HG03521 (cell line): ENCODE measurements around the gene RAD51B.
"Not testable (repeated sequence)": the region's sequence is repeated elsewhere in the genome, so short reads cannot be mapped to it uniquely, and the experiment has no call there.

Experiments used
- ATAC-seq: cut with Tn5 transposase; IDR thresholded peaks from one replicate; pipeline ENCODE4 v1.9.1; 2021; ENCODE audit warnings: mild to moderate bottlenecking, moderate library complexity; ENCODE audit not compliant: unreplicated experiment

The RAD51B gene

DNA sequence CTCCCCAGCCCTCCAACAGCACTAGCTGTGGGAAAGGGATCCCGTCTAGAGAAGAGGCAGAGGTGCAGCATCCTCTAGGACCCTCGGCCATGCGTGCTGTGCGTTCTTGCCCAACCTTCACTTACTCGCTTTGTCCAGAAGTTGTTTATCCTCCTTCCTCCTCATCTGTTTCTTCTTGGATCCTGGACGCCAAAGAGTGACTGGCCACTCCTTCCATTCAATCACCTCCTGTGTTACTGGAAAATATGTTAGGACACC lies 832.8 kb downstream of the RAD51B start:
- ATAC-seq, result no peak

- ATAC-seq, result no peak
These were observed 833.5 kb downstream of the RAD51B start for GRCh38 chr14:68653108-68653507.

GRCh38 chr14:68653804-68654203 lies 834.2 kb downstream of the RAD51B start:
- no peak for ATAC-seq

GRCh38 chr14:68654471-68654941 lies 834.9 kb downstream of the RAD51B start:
- ATAC-seq, result no peak

- no peak for ATAC-seq
These were observed 835.6 kb downstream of the RAD51B start for GRCh38 chr14:68655021-68655831.

- no peak for ATAC-seq
These were observed 836.3 kb downstream of the RAD51B start for GRCh38 chr14:68655911-68656316.

DNA sequence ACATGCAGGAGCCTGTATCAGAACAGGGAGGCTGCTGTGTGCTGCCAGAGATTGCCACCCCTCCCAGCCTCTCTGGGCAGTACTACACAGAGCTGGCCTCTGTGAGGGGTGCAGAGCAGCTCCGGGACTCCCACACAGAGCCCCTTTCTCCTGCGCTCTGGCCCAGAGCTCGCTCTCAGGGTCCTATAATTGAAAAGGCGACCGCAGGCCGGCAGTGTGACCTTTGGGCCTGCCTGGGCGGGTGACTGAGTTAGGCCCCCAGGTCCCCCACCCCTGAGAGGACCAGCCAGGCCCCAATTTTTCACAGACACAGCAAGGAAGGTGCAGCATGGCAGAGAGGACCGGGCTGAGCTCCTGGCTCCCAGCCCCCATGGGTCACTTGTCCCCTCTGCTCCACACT lies 836.9 kb downstream of the RAD51B start:
- no peak for ATAC-seq

GRCh38 chr14:68657300-68658028 lies 837.9 kb downstream of the RAD51B start:
- no peak for ATAC-seq

- no peak for ATAC-seq
These were observed 838.5 kb downstream of the RAD51B start for GRCh38 chr14:68658029-68658509.

- no peak for ATAC-seq
These were observed 839.7 kb downstream of the RAD51B start for GRCh38 chr14:68658943-68659931.

- ATAC-seq, result no peak
These were observed 840.9 kb downstream of the RAD51B start for GRCh38 chr14:68660495-68660894.

GRCh38 chr14:68661226-68662225 lies 841.9 kb downstream of the RAD51B start:
- ATAC-seq, result no peak

DNA sequence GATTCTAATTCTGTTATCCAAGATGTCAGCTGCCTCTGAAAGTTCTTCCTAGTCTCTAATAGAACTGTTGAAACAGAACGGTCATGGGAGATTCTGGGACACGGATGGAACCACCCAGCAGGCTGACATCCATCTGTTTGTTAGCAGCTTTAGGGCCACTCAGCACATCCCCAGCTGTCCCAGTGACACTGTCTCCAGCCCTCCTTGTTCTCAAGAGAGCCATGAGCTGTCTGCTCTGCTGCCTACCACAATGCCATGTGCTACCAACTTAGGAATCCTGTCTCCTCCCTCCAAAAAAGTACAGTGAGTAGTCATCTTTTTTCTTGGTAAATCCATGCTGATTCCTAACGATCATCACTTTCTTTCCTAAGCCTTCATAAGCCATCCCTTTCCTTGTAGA lies 842.8 kb downstream of the RAD51B start:
- no peak for ATAC-seq

GRCh38 chr14:68662826-68663225 lies 843.2 kb downstream of the RAD51B start:
- not testable (repeated sequence) for ATAC-seq

GRCh38 chr14:68663385-68664076 lies 844.0 kb downstream of the RAD51B start:
- peak; percentile 61 for ATAC-seq

DNA sequence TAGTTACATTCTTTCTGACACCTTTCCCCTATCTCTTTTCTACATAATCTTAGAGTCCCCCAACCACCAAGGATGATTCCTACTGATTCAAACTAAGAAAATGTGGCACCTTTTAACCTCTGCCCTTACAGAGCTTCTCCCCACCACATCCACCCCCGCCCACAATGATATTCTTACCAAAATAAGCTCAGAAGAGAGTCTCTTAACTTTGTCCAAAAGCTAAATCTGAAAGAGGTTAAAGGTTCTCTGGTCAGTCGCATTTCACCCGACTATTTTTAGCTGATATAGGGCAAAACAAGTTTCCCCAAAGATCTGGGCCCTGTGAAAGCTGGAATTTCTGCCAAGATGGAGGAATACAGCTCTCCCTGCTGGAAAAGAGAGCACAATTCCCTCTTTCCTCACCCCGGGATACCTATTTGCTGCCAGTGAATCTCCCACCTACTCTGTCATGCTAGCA lies 844.7 kb downstream of the RAD51B start:
- no peak for ATAC-seq

DNA sequence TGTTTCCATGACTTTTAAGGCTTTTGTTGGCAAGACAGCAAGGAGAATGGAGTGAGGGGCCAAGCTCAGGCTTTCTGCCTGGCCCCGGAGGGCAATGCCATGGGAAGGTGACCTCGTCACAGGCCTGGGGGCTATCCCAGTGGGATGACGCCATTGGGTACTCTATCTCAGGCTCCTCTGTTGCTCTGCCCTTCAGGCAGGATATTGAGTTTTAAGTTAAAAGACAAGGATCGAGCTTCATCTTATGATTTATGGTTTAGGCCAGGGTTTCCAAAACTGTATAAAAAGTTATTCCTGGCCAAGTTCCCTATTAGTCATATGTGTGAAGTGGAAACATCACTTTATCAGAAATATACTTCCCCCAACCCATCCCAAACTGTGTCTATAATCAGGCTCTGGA lies 845.6 kb downstream of the RAD51B start:
- ATAC-seq, result no peak

DNA sequence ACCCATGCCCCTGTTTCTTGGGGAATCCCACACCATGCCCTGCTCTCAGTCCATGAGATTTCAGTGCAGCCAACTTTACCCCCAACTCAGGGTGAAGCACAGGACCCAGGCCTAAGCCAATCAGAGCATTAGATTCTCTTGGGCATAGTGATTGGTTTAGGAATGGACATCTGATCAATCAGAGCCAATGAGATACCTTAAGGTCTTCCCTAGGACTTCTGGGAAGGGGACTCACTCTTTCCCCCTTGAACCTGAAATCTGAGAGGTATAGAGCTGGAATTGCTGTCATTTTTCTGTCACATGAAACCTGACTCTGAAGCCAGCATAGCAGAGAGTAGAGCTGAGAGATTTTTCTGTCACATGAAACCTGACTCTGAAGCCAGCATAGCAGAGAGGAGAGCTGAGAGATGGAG lies 846.2 kb downstream of the RAD51B start:
- ATAC-seq, result no peak

DNA sequence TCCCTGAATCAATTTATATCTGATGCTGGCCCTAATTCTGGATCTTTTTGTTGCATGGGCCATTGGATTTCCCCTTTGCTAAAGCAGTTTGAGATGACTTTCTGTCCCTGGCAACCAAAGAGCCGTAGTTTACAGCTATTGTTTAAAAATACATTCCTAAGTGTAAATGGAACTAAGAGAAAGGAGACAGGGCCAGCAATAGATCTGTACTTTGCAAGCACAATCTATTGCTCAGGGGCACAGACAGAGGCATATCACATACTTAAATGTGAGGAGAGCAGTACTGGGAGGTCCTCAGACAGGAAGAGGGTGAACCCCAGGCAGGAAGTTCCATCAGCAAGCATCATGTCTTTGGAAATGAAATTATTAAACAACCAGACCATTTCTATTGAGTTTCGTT lies 846.7 kb downstream of the RAD51B start:
- no peak for ATAC-seq
